ENCODE measurements around the gene TBC1D16.

The TBC1D16 gene

DNA sequence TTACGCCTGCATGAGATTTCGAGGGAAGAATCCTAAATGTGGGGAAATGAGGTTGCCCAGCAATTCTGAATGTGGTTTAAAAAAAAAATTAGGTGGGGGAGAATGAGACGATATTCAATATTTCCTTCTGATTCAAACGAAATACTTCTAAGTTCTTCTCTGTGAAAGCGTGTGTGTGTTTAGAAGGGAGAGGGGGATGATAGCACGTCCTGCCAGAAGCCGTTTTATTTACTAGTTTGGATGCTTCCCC is 47.8 kb downstream of the TBC1D16 start:
- DNase-seq (ENCODE audit: low read depth): no peak

DNA sequence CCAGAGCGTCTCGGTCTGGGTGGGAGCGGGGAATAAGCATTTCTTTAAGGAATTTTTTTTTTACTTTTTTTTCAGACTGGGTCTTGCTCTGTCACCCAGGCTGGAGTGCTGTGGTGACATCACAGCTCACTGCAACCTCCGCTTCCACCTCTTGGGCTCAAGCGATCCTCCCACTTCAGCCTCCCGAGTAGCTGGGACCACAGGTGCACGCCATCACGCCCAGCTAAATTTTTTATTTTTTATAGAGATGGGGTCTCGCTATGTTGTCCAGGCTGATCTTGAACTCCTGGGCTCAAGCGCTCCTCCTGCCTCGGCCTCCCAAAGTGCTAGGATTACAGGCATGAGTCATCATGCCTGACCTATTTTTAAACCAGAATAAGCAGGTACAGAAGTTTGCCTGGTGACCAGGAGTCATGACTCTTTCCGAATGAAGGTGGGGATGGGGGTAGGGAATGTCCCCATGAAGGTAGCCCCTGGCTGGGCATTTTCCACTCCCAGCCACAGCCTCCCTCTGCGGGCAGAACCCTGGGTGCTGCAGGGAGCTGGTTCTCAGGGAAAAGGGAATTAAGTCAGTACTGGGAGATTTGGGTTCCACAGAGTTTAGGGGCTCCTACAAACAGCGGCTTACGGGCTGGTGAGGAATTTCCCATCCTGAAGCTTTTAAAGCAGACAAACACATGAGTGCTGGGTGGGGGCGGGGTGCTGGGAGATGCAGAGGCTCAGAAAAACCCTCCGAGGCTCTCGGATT is 48.3 kb downstream of the TBC1D16 start:
- DNase-seq (ENCODE audit: low read depth): no peak

DNA sequence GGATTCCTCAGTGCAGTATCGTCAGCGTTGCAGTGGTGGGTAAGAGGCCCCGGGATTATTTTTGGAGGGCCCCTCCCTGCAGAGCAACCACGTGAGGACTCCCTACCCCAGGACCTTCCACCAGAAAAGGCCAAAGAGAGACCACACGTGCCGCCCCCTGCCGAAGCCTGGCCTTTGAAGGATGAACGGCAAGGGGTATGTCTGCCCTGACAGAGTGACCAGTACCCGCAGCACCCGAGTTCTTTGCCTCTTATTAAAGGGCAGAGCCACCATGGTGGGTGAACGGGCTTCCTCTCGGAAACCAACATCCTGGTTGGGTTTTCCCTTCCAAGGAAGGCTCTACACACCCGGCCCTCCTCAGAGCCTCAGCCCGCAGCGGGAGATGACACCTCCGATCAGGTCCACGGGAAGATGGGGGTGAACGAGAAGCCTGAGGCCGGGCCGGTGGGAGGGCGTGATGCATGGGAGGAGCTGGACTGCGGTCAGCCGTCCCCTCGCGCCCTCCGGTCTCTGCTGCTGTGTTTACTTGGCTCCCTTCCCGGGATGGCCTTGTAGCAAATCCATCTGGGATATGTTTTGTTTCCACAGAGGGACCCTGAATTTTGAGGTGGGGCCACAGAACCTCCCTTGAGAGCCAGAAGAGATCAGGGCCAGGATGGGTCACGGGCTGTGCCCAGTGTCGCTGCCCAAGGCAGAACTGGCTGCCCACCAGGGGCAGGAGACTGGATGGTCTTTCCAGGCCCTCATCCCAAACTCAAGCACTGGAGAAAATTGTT is 49.1 kb downstream of the TBC1D16 start:
- no peak for DNase-seq (ENCODE audit: low read depth)

DNA sequence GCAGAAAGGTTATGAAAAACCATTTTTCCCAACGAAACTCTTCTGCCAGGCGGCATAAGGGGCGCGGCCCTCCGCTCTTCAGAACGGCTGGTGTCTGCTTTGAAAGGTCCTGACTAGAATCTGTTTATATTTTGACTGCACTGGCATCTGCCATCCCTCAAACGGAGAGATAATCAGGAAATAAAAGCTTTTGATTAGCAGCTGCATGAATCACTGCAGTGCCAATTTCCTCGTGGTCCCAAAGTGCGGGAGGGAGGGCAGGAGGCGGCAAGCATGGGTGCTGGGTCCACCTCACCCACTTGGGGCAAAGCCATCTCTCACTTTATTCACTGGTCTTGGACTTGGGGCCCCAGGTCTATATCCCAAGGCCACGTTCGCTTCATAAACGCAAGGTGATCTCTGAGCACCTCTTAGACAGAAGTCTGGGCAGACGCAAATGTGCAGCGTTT is 49.7 kb downstream of the TBC1D16 start:
- no peak for DNase-seq (ENCODE audit: low read depth)

DNA sequence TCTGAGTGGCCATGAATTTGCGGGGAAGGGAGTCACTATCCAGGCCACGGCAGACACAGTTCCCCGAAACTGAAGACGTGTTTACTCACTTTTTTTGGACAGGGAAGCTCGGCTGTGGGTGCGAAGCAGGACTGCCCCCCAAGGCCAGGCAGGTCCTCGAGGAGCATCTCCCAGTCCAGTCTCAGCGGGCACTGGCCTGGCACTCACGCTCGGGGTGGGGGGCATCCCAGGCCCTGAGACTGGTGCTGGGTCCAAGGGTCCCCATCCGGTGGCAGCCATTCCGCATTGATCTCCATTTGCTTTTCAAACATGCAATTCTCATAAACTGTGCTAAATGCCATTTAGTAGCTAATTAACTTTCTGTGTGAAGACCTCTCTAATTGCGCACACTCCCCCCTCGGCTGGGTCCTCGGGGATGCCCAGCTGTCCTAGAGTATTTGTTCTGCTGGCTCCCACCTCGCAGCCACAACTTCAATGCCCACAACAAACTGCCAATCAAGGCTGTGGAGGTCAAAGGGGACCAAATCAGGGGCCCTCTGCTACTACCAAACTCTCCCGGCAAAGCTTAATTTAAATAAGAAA is 50.2 kb downstream of the TBC1D16 start:
- DNase-seq (ENCODE audit: low read depth): no peak

DNA sequence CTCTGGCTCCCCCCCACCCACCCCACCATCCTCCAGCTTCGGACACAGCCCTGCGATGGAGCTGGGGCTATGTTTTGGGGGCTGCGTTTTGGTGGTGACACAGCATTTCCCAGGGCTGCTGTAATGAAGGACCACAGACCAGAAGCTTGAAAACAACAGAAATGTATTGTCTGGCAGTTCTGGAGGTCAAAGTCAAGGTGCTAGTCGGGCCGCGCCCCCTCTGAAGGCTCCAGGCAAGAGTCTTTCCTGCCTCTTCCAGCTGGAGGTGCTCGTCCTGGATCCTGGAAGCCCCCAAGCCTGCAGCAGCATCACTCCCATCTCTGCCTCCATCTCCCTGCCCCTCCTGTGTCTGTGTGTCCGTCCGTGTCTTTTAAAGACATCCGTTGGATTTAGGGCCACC is 50.8 kb downstream of the TBC1D16 start:
- no peak for DNase-seq (ENCODE audit: low read depth)

DNA sequence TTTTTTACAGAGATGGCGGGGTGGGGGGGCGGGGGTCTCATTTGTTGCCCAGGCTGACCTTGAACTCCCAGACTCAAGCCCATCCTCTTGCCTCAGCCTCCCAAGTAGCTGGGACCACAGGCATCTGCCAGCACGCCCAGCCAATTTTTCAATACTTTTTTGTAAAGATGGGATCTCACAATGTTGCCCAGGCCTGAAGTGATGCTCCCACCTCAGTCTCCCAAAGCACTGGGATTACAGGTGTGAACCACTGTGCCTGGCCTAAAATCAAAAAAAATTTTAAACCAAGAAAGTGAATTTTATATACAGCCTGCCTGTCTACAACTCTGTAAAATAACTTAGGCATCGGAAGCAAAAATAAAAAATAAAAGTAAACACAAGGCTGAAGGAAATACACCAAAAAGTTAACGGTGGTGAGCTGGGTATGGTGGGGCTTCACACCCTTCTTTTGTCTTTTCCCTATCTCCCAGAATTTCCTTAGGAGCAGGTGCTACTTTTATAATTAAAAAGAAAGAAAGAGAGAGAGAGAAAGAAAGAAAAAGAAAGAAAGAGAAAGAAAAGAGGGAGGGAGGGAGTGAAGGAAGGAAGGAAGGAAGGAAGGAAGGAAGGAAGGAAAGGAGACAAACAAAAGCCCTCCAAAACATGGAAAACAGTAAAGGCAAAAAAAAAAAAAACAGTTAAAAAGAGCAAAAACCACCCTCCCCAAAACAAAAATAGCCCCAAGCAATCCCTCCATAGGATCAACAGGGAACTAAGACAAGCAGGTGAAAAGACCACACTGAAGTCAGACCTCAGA is 51.4 kb downstream of the TBC1D16 start:
- DNase-seq (ENCODE audit: low read depth): no peak

DNA sequence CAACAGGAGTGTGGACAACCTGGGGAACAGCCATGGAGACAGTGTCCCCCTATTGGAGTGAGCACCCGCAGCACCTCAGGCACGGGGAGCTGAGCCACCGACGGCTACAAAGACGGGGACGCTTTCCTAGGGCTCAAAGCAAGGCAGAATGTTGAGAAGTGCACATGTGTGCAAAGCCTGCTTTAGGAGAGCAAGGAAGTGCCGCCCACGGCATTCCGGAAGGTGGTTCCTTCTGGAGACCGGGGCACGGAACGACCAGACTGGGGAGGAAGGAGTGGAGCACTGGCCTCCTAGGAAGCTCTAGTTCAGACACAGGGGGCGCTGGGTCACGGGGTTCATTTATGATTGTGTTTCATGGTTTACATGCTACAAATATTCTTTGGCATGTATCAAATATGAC is 52.2 kb downstream of the TBC1D16 start:
- no peak for DNase-seq (ENCODE audit: low read depth)

DNA sequence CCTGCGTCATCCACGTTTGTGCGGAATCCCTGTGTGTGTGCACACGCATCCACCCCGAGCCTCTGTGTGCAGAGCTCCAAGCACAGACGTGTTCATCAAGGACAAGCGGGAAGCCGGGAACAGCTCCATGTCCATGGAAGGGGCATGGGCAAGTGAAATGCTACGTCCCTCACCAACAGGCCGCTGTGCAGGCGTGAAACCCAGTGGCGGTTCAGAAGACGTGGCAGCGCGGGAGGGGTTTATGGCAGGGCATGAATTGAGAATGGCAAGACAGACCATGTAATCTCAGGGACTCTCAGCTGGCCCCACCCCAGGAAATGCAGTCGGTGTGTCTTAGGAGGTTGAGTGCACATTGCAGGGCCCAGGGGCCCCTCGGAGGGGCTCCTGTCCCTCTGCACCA is 52.7 kb downstream of the TBC1D16 start:
- no peak for DNase-seq (ENCODE audit: low read depth)

DNA sequence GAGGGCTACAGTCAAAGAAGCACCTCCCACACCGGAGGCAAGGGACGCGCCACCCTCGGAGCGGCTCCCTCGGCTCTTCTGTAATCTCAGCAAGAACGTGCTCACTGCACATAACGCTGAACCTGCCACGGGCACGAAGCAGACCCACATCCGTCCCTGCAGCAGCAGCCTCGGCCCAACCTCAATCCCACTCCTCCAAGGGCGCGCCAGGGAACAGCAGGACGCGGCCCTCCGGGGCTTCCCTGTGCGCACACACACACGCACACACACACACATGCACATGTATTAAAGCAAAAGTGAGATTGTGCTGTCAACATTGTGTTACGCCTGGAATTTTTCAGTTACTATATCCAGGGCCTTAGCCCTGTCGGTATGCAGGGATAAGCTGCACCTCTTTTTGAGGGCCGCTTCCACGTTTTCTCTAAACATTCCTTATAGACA is 54.0 kb downstream of the TBC1D16 start:
- no peak for DNase-seq (ENCODE audit: low read depth)

DNA sequence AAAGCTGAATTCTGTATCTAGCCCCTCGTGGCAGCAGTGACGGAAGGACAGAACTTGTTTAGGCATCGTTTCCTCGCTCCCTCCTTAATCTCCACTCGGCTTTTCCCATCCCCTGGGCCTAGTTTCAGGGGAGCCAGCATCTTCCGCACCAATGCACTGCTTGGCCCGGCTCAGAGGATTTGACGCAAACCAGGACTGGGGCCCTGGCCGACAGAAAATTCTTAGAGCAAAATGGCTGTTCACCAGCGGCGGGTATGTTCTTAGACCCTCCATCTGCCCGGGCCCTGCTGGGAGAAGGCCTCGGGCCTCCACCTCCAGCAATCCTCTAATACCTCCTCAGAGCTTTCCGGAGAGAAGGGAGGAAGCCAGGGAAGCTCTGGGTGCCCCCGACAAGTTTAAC is 54.6 kb downstream of the TBC1D16 start:
- DNase-seq (ENCODE audit: low read depth): no peak

DNA sequence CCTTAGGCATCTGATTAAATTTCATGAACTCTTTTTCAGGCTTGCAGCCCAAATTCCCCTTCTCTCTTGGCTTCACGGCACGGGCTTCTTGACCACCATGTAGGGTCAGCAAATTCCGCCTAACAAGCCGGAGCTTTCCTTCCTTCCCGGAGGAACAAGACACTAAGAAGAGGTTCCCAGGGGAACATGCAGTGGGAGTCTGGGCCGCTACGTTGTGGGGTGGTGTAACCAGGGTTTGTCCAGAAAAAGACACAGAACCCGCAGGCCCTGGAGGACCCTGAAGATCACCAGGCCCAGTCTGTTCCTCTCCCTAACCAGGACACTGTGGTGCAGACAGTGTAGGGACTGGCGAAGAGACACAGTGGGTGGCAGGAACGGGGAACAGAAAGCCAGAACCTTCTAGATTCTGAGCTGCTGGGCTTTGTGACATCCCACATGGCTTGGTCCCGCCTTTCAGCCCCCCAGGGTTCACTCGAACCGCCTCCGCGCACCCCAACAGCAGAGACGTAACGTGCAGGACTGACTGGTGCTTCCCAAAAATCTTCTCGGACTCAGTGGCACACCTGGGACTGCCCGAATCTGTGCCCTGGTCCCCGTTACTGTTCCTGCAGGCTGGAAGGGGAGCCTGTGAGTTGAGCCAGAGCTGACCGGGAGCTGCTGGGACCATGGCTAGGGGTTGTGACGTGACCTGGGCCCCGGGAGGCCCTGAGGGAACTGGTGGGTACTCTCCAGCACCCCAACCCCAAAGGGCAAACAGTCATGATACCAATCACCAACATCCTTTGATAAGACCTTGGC is 55.2 kb downstream of the TBC1D16 start:
- no peak for DNase-seq (ENCODE audit: low read depth)

DNA sequence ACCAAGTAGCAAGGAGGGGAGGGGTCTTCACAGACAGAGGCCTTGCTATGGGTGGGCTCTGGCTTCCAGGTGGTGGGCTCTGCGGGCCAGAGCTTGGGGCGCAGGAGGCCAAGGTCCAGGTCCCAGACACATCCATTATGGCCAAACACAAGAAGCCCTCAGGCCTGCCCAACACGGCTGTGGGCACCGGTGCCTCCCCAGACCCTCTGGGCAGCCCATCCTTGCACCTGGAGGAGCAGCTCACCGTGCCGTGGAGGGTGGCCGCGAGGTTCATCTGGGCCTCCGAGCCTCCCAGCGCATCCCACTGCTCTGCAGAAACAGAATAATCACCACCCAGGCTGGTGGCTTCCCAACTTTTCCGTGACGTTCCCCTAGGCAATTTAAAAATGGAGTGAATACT is 55.9 kb downstream of the TBC1D16 start:
- DNase-seq (ENCODE audit: low read depth): no peak

DNA sequence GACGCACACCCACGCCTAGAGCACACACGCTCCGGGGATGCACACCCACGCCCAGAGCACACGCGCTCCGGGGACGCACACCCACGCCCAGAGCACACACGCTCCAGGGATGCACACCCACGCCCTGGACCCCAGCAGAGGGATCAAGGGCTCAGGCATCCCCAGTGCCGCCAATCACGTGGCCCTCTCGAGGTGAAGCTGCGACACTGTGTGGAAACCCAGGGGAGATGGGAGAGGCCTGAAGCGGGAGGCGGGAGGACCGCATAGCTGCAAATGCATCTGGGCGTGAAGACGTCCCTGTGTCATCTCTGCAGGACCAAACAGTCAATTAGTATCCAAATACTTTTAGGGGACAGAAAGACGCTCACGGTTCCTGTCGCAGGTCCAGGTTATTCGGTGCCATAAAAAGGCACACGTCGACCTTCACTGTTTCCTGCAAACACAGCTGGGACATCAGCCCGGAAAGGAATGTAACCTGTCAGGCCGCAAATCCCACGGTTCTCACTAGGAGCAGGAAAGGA is 56.4 kb downstream of the TBC1D16 start:
- no peak for DNase-seq (ENCODE audit: low read depth)

DNA sequence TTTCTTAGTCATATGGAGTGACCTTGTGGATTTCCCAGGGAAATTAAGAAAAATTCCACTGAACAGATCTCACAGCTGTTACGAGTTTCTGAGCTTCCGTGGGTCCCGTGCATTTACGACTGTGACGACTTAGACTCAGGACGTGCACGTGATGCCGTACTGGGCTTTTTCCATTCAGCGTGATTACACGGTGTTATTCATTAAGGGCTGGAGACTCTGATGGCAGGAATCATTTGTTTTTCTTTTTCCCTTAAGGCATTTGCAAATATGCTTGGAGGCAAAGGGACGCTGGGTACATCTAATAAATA is 57.2 kb downstream of the TBC1D16 start:
- DNase-seq (ENCODE audit: low read depth): no peak

DNA sequence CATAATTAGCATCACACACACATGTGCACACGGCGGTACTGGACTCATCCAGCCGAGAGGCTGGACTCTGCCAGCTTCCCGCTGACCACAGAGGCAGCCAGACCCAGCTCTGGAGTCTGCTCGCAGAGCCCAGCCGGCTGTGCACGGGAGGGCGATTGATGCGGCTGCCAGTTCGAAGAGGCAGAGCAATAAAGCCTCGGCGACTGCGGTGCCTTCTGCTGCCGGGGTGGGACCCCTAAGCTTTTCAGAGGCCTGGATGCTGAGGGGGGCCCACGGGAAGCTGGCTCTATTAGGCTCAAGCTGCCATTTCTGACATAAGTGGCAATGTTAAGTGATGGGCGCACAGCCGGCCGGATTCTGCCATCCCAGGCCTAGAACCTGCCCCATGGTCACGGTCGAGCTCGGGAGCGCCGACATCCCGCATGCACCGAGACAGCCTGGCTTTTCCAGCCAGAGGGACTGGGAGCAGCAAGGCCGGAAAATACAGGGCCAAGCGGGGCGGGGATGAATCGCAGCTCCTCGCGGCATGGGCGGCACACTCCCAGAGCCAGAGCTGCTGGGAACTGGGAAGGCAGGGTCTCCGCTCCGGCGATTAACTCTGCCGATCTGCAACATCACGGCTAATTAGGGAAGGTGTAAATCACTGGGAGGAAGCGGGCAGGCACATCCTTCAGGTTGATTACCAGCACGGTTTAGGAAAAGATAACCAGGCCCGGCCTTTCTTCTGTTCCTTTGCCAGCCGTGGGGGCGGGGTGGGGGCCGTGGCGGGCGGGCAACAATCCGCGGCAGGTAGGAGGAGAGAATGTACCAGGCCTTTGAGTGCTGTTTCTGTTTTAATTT is 57.7 kb downstream of the TBC1D16 start:
- DNase-seq (ENCODE audit: low read depth): no peak

DNA sequence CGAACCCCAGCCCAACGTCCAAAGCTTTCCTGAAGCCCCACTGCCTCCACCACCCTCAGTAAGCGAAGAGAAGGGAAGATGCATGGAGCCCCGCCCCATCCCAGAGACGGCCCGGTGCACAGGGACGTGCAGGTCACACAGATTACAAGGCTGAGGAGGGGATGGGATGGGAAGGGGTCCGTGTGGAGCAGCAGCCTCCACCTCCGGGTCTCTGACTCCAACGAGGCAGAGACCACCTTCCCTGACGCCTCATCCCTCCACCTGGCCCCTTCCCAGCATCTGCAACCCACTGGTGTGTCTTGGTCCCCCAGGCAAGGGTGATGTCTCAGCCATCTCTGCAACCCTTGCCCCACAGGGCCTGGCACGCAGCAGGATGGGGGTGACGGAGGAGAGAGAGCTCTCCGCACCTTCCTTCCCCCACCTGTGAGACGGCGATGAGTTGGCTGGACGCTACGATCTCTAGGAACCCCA is 58.5 kb downstream of the TBC1D16 start:
- DNase-seq (ENCODE audit: low read depth): no peak

DNA sequence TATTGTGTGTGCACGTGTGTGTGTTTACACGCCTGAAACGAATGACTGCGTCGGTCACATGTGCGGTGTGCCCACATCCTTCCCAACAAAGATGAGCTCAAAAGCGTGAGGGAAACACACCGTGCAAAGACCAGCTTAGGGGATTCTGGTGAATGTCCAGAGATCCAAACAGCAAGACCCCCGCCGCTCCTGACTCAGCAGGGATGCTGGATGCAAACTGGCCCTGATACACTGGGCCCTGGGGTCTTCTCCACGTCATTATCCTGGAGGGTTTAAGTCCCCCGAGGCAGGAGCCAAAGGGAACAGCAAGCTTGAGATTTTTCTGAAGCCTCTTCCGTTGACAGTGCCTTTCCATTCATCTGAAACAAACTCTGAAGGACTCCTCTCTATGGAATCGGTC is 59.2 kb downstream of the TBC1D16 start:
- no peak for DNase-seq (ENCODE audit: low read depth)

DNA sequence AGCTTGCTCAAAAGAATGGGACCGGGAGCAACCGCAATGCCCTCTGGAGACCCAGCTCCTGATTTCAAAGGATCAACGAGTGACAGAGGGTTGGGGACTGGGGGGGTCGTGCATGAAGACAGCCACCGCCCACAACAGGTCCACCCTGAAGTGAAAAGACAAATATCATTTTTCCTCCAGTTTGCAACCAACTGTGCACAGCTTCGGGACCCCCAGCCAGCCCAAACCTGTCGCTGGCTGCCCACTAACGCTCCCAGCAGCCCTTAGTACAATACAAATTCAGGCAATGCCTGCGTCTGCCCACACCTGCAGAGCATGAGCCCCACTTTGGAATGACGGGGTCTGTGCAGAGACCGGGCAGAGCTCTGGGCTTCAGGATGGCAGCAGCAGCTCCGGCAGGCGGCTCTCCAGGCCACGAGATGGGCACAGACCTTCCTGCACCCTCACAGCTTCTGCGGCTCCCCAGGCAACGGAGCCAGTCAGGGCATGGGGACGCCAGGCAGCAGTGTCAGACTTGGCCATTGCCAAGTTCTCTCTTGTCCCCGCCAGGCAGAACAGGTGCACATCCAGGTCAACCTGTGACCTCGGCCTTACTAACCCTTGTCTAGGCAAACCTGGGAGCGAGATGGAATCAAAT is 60.1 kb downstream of the TBC1D16 start:
- DNase-seq (ENCODE audit: low read depth): no peak

Data from activated T-helper 9 cell treated with anti-CD3 and anti-CD28 coated beads, Interleukin-2, amount 50 U/mL, for 16 hours (primary cell).